Measurements from ENCODE around the gene DTWD1. TPM values are rescaled to one million over a fixed set of nuclear protein-coding genes. Genes with fewer than 3 reads are reported as not detected.
"Not testable (repeated sequence)": the region's sequence is repeated elsewhere in the genome, so short reads cannot be mapped to it uniquely, and the experiment has no call there.

DTWD1 gene
- total RNA-seq, 1 experiment from 2014 or later = 14.4 TPM

DNA sequence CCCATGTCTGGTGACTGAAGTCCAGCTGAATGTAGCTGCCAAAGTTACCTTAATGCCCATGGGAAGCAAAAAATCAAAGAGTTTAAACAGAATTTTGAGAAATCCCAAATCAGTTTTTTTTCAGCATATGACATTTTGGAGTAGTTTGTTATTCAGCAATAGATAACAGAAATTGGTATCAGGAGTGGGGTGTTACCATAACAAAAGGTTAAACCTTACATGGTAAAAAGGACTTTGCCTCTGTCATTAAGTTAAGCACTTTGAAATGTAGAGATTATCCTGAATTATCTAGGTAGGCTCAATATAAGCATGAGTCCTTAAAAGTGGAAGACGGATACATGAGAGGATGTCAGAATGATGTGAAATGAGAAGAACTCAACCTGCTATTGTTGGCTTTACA is 32.1 kb downstream of the DTWD1 start:
- POLR2A ChIA-PET = no interaction called here
- no peak overlapping the region for H3K4me3 ChIP-seq (ENCODE audit: low read depth, low read length)
- no peak for DNase-seq
- no TSS peak for BruUV-seq (replicated peaks)
- H3K36me3 ChIP-seq (ENCODE audit: control insufficient read depth, insufficient read depth, low read length) = no peaks in the 10 kb centered on the region
- Mint-ChIP-seq H3K36me3 (ENCODE audit: insufficient read depth, unreplicated experiment) (no peaks in the 10 kb centered on the region), H3K27me3 (ENCODE audit: insufficient read depth, unreplicated experiment) (peaks cover under 1% of the 10 kb centered on the region), H3K4me1 (ENCODE audit: low read depth, unreplicated experiment) (no peaks in the 10 kb centered on the region), H3K27ac (ENCODE audit: unreplicated experiment) (no peak overlapping the region), H3K4me3 (ENCODE audit: unreplicated experiment) (no peak overlapping the region), H3K9me3 (ENCODE audit: unreplicated experiment) (peaks cover 28% of the 10 kb centered on the region)
- TF ChIP-seq, protein P1, sequence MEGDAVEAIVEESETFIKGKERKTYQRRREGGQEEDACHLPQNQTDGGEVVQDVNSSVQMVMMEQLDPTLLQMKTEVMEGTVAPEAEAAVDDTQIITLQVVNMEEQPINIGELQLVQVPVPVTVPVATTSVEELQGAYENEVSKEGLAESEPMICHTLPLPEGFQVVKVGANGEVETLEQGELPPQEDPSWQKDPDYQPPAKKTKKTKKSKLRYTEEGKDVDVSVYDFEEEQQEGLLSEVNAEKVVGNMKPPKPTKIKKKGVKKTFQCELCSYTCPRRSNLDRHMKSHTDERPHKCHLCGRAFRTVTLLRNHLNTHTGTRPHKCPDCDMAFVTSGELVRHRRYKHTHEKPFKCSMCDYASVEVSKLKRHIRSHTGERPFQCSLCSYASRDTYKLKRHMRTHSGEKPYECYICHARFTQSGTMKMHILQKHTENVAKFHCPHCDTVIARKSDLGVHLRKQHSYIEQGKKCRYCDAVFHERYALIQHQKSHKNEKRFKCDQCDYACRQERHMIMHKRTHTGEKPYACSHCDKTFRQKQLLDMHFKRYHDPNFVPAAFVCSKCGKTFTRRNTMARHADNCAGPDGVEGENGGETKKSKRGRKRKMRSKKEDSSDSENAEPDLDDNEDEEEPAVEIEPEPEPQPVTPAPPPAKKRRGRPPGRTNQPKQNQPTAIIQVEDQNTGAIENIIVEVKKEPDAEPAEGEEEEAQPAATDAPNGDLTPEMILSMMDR (IDR thresholded peaks at IDR 0.05; ENCODE audit: insufficient read depth in 1 of 2, low read depth in 1 of 2, low read length in 1 of 2, severe bottlenecking in 1 of 2, unreplicated experiment in 1 of 2) = no peak
- H3K27me3 ChIP-seq (replicated peaks; ENCODE audit: control insufficient read depth, insufficient read depth, low read length) = no peaks in the 10 kb centered on the region
- intact Hi-C loops (cut with micrococcal nuclease; ENCODE audit: unreplicated experiment) = no loop called here
- H3K9me3 ChIP-seq = peaks cover 10% of the 10 kb centered on the region; the same call in 1 of the 2 replicates
- CTCF ChIA-PET = no interaction called here
- H3K4me1 ChIP-seq = no peaks in the 10 kb centered on the region

DNA sequence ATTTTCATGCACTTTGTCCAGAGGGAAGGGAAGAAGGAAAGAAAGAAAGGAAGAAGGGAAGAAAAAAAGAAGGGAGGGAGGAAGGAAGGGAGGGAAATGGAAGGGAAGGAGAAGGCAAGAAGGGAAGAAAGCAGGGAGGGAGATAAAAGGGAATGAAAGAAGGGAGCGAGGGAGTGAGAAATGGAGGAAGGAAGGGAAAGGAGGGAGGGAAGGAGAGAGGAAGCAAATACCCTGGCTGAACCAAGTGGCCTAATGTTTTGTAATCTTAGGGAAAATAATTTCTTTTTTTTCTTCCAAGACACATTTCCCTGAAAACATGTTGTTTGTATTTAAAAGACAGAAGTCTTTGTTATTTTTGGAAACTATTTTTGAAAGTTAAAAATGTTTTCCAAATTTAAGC is 35.9 kb downstream of the DTWD1 start:
- peaks cover 28% of the 10 kb centered on the region for H3K9me3 Mint-ChIP-seq (ENCODE audit: unreplicated experiment)

DNA sequence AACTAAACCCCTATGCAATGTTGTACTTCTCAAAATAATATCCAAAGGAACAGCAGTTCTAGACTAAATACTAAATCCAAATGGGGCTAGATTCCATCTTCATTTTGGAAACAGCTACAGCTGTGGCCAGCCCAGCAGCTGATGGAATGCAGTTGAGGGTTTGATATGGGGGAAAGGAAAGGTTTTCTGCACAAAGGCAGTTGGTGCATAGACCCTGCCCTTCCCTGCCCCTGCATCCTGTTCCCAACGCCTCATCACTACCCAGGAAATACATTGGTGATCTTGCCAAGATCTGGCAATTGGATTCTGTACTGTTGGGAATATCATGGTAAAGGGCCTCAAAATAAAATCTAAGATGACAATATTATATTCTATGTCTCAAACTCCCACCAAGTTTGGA is 43.9 kb downstream of the DTWD1 start:
- H3K4me1 ChIP-seq = no peaks in the 10 kb centered on the region
- H3K9me3 Mint-ChIP-seq (ENCODE audit: unreplicated experiment) = no peaks in the 10 kb centered on the region
- H3K9me3 ChIP-seq = no peaks in the 10 kb centered on the region
- intact Hi-C loops (cut with micrococcal nuclease; ENCODE audit: unreplicated experiment) = no loop called here
- ChIA-PET CTCF (no interaction called here), POLR2A (no interaction called here)
- H3K36me3 ChIP-seq (ENCODE audit: control insufficient read depth, insufficient read depth, low read length) = no peaks in the 10 kb centered on the region
- TF ChIP-seq, protein P1 (IDR thresholded peaks at IDR 0.05; ENCODE audit: insufficient read depth in 1 of 2, low read depth in 1 of 2, low read length in 1 of 2, severe bottlenecking in 1 of 2, unreplicated experiment in 1 of 2) = no peak
- H3K4me3 ChIP-seq (ENCODE audit: low read depth, low read length) = no peak overlapping the region
- DNase-seq = no peak
- H3K4me1 Mint-ChIP-seq (ENCODE audit: low read depth, unreplicated experiment) = no peaks in the 10 kb centered on the region
- H3K27me3 ChIP-seq (replicated peaks; ENCODE audit: control insufficient read depth, insufficient read depth, low read length) = no peaks in the 10 kb centered on the region
- H3K27ac Mint-ChIP-seq (ENCODE audit: unreplicated experiment) = no peak overlapping the region
- H3K27me3 Mint-ChIP-seq (ENCODE audit: insufficient read depth, unreplicated experiment) = peaks cover 14% of the 10 kb centered on the region
- H3K36me3 Mint-ChIP-seq (ENCODE audit: insufficient read depth, unreplicated experiment) = no peaks in the 10 kb centered on the region
- no TSS peak for BruUV-seq (replicated peaks)
- no peak overlapping the region for H3K4me3 Mint-ChIP-seq (ENCODE audit: unreplicated experiment)

More for the DNA sequence above, 35.9 kb downstream of the DTWD1 start:
- no peaks in the 10 kb centered on the region for H3K4me1 ChIP-seq
- Mint-ChIP-seq H3K27me3 (ENCODE audit: insufficient read depth, unreplicated experiment) (peaks cover 10% of the 10 kb centered on the region), H3K4me1 (ENCODE audit: low read depth, unreplicated experiment) (no peaks in the 10 kb centered on the region), H3K36me3 (ENCODE audit: insufficient read depth, unreplicated experiment) (no peaks in the 10 kb centered on the region), H3K4me3 (ENCODE audit: unreplicated experiment) (no peak overlapping the region), H3K27ac (ENCODE audit: unreplicated experiment) (no peak overlapping the region)
- POLR2A ChIA-PET = no interaction called here
- H3K36me3 ChIP-seq (ENCODE audit: control insufficient read depth, insufficient read depth, low read length) = no peaks in the 10 kb centered on the region
- no peaks in the 10 kb centered on the region for H3K27me3 ChIP-seq (replicated peaks; ENCODE audit: control insufficient read depth, insufficient read depth, low read length)
- CTCF ChIA-PET = no interaction called here
- peaks cover 10% of the 10 kb centered on the region; the same call in 1 of the 2 replicates for H3K9me3 ChIP-seq
- DNase-seq = no peak
- TF ChIP-seq, protein P1 (IDR thresholded peaks at IDR 0.05; ENCODE audit: insufficient read depth in 1 of 2, low read depth in 1 of 2, low read length in 1 of 2, severe bottlenecking in 1 of 2, unreplicated experiment in 1 of 2) = no peak
- intact Hi-C loops (cut with micrococcal nuclease; ENCODE audit: unreplicated experiment) = no loop called here
- no TSS peak for BruUV-seq (replicated peaks)
- H3K4me3 ChIP-seq (ENCODE audit: low read depth, low read length) = no peak overlapping the region

DNA sequence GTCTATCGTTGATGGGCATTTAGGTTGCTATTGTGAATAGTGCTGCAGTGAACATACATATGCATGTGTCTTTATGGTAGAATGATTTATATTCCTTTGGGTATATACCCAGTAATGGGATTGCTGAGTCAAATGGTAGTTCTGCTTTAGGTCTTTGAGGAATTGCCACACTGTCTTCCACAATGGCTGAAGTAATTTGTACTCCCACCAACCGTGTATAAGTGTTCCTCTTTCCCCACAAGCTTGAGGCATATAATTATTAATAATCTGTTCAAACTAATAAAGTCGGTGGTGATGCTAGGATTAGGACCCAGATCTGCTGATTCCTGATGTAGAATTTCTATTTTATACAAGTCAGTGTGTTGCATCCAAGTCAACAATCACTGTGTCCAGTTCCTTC is 45.6 kb downstream of the DTWD1 start:
- H3K4me3 Mint-ChIP-seq (ENCODE audit: unreplicated experiment); H3K27me3 ChIP-seq (replicated peaks; ENCODE audit: control insufficient read depth, insufficient read depth, low read length); H3K27ac Mint-ChIP-seq (ENCODE audit: unreplicated experiment); intact Hi-C loops (cut with micrococcal nuclease; ENCODE audit: unreplicated experiment); H3K9me3 Mint-ChIP-seq (ENCODE audit: unreplicated experiment); DNase-seq; H3K4me1 ChIP-seq; BruUV-seq (replicated peaks); H3K4me3 ChIP-seq (ENCODE audit: low read depth, low read length); H3K4me1 Mint-ChIP-seq (ENCODE audit: low read depth, unreplicated experiment); H3K36me3 Mint-ChIP-seq (ENCODE audit: insufficient read depth, unreplicated experiment); H3K9me3 ChIP-seq; CTCF ChIA-PET; H3K36me3 ChIP-seq (ENCODE audit: control insufficient read depth, insufficient read depth, low read length); POLR2A ChIA-PET: not testable (repeated sequence)
- H3K27me3 Mint-ChIP-seq (ENCODE audit: insufficient read depth, unreplicated experiment) = peaks cover 13% of the 10 kb centered on the region

Measured in Caco-2 (cell line).